VCaP (cell line): Measurements from ENCODE around the gene CCBE1.

Experiments used
- H3K27ac ChIP-seq: fragments of 450-650 bp; 2 replicates; pipeline ENCODE4 v1.5.1; 2017
- TF ChIP-seq, protein P1 (sequence below): fragments of 450-650 bp; conservative IDR thresholded peaks from 2 replicates; pipeline ENCODE4 v1.5.1; 2017; ENCODE audit warnings: mild to moderate bottlenecking, moderate library complexity

CCBE1 gene

DNA sequence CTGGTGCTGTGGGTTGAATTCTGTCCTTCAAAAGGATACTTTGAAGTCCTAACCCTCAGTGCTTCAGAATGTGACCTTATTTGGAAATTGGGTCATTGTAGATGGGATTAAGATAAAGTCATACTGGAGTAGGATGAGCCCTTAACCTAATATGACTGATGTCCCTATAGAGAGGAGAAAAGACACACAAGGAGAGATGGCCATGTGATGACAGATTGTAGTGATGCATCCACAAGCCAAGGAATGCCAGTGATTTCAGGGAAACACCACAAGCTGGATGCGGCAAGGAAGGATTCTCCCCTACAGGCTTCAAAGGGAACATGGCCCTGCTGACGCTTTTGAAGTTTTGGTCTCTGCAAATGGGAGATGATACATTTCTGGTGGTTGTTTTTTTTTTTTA lies 24.7 kb upstream of the CCBE1 start:
- TF ChIP-seq, protein P1, sequence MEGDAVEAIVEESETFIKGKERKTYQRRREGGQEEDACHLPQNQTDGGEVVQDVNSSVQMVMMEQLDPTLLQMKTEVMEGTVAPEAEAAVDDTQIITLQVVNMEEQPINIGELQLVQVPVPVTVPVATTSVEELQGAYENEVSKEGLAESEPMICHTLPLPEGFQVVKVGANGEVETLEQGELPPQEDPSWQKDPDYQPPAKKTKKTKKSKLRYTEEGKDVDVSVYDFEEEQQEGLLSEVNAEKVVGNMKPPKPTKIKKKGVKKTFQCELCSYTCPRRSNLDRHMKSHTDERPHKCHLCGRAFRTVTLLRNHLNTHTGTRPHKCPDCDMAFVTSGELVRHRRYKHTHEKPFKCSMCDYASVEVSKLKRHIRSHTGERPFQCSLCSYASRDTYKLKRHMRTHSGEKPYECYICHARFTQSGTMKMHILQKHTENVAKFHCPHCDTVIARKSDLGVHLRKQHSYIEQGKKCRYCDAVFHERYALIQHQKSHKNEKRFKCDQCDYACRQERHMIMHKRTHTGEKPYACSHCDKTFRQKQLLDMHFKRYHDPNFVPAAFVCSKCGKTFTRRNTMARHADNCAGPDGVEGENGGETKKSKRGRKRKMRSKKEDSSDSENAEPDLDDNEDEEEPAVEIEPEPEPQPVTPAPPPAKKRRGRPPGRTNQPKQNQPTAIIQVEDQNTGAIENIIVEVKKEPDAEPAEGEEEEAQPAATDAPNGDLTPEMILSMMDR: no peak
- no peak overlapping the region for H3K27ac ChIP-seq

DNA sequence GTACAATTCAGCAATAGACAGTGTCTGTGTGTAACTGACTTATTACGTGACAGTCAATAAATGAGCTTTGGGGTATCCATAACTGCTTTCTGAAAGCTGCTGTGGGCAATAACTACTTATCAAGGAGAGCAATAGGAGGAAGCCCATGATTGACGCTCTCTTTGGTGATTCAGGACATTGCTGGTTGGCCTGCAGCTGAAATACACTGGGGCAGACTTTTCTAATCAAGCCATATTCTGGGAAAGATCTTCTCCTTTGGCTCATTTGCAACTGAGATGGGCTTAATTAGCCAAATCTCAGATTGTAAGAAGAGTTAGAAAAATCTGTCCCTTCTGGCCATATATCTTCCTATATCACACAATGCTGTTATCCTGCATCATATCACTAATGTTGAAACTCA lies 24.0 kb upstream of the CCBE1 start:
- TF ChIP-seq, protein P1: no peak
- no peak overlapping the region for H3K27ac ChIP-seq

DNA sequence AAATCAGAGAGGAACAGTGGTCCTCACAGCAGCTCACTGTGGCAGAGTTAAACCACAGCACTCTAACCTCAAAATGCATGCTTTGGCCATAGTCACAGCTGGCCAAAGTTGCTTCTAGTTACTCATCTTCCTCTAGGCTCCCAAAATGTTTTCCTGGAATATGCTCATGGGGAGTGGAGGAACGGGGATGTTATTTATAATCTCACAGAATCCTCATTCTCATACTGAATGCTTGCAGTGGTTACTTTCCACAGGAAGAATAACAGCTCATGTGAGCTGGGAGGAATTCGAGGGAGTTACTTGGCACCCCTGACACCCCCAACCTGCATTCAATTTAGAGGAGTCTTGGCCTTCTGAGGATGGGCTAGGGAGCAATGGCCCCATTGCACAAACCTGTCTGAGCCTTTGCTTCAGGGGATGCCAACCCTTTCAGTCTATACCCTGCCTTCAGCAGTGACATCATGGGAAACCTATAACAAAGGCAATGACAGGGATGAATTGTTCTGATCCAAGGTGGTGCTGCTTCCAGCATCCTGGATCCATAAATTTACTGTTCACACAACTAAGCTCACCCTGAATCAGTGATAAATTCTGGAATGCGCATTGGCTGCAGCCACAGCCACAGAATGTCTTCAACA lies 22.4 kb upstream of the CCBE1 start:
- H3K27ac ChIP-seq: no peak overlapping the region
- TF ChIP-seq, protein P1: no peak

DNA sequence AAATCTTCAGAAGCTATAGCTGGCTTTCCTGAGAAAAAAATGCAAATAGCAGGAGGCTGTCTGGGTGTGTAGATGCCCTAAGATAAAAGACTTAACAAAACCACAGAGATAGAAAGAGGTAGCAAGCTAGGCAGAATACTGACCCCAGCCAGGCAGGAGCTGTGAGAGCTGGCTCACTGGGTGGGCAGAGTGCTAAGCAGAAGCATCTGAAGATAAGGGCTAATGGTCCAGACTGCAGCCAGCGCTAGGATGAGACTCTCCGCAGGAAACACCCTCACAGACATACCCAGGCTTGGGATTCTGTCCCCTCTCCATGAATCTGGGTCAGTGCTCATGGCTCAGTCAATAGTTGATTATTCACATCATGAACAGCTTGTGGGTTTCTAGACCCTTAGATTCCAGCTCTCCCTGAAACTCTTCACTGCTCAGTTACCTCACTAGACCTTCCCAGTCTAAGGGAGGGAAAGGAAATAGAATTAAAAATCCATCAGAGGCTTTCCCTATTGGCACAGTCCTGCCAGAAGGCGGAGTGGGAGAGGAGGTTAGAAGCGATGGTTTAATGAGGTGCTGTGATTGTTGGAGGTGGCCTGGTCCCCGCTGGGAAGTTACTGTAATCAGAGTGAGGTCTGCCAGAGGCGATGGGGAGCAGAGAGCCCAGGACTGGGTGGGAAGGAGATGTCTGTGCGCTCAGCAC lies 21.4 kb upstream of the CCBE1 start:
- TF ChIP-seq, protein P1: no peak
- H3K27ac ChIP-seq: no peak overlapping the region

DNA sequence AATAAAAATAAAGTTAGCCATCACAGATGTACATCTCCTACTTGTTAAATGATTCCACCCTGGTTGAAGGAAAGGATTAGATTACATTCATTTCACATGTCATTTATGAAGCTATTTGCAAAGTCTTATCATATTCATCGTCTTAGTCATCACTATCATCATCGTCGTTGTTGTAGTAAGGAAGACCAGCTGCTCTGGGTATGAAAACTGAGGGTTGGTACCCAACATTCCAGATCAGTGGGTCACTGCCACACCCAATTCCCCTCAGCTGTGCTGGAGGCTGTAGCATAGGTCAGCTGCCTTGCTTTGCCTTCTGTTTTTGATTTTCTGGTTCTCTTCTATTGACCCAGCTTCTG lies 20.9 kb upstream of the CCBE1 start:
- TF ChIP-seq, protein P1: no peak
- no peak overlapping the region for H3K27ac ChIP-seq

DNA sequence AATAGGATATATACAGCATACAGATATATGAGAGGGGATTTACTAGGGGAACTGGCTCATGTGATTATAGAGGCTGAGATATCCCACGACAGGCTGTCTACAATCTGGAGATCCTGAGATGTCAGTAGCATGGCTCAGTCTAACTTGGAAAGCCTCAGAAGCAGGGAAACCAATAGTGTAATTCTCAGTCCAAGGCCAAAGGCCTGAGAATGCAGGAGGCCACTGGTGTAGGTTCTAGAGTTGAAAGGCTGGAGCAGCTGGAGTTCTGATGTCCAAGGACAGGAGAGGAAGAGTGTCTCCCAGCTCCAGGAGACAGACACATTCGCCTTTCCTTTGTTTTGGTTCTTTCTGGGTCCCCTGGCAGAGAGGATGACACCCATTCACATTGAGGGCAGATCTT lies 20.1 kb upstream of the CCBE1 start:
- TF ChIP-seq, protein P1: no peak
- H3K27ac ChIP-seq: no peak overlapping the region

DNA sequence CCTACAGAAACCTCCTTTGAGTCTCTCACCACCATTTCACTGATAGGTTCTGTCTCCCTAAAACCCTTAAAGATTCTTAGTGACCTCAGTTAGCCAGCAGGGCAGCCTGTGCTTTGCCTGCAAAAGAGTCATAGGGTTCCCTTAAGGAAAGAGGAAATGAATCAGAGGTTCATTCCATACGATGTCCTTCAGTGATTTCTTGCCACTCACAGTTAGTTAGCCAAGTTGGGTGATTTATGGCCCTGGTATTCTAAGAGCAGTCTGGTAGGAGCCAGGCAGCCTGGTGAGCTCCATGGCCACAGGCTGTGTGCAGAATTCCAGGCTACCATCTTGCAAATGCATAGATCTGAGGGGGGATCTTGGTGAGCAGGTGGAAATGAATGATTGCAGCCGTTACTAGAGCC lies 18.7 kb upstream of the CCBE1 start:
- TF ChIP-seq, protein P1: no peak
- H3K27ac ChIP-seq: no peak overlapping the region
